NCI-H460 (cell line): ENCODE data around the gene SOWAHB. TPM values are rescaled to one million over a fixed set of nuclear protein-coding genes. Genes with fewer than 3 reads are reported as not detected.
A peak's percentile ranks its signal among the peaks of the same experiment; 100 is the strongest.
"Not testable (repeated sequence)": the region's sequence is repeated elsewhere in the genome, so short reads cannot be mapped to it uniquely, and the experiment has no call there.

Experiments
- DNase-seq: peaks from one replicate; pipeline ENCODE4 v3.0.0-alpha.2; 2016; ENCODE audit warnings: low read depth; ENCODE audit errors: extremely low read depth
- total RNA-seq: library from RNA; depleted of rRNA; stranded (reverse); fragments of >200 nt; shearing (Covaris generic); gene quantifications from 2 replicates; pipeline ENCODE4 v1.2.3, GENCODE V29; 2014

Gene SOWAHB
- total RNA-seq, 1 experiment from 2014 or later: not detected

DNA sequence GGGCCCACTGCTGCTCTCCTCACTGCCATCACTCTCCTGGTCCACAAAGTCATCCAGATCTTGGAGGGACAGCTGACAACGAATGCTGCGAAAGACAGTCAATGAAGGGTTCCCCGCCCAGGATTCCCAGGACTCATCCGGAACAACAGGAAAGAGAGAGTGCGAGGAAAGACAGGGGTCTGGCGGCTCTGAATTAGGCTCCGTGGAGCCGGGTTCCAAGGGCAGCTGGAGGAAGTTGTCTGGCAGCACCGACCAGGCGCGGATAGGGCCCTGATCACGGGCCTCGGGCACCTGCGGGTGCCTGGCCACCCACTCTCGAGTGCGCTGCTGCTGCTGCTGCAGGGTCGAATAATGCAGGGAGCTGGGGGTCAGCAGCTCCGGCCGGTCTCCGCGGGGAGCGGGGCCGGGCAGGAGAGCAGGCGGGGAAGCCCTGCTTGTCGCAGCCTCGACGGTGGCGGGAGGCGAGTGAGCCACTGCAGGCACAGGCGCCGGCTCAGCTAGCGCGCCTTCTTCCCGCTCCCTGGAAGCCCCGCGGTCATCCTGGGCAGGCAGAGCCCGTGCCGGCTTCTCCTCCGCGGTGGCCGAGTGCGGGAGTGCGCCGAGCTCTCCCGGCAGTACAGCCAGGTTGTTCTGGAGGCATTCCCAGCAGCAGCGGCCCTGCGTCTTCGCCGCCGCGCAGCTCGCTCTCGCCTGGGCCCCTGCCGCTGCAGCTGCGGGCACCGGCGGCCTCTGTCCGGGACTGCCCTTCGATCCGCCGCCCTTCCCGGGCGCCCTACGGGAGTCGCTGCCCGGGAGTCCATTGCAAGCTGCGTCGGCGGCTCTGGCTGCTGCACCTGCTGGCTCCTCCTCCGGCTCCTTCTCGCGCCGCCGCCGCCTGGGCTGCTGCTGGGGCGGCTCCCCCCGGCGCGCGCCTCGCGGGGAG is 1.1 kb downstream of the SOWAHB start:
- peak; percentile 1 for DNase-seq

DNA sequence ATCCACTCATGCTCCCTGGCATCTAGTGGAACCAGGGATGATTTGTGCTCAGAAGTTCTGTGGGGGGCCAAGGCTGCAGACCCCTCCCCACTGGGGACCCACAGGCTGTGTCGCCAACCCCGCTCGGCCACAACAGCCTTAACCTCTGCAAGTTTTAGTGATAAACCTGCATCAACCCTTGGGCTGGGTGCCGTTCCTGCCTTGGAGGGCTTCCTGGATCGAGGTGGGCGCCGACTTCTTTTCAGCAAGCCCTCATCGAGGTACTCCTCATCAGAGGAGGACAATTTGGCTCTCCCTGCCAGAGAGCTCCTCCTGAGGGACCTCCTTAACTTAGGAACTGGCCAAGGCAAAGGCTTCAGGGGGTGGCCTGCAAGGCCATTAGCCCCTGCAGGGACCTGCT is 1.9 kb downstream of the SOWAHB start:
- no peak for DNase-seq

DNA sequence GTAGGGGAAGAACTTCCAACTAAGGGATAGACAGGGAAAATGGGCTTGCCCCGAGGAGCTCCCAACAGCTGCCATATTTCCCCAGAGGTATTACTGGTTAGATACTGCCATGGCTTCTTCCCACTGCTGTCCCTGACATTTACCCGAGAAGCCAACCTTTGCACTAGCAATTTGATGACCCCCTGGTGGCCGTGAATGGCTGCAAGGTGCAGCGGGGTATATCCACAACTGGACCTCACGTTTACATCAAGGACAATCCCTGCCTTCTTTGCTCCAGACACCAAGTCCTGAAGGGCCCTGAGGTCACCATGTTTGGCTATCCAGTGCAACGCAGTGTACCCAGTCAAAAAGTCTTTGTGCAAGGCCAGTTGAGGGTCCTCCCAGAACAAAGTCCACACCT is 2.3 kb downstream of the SOWAHB start:
- no peak for DNase-seq

DNA sequence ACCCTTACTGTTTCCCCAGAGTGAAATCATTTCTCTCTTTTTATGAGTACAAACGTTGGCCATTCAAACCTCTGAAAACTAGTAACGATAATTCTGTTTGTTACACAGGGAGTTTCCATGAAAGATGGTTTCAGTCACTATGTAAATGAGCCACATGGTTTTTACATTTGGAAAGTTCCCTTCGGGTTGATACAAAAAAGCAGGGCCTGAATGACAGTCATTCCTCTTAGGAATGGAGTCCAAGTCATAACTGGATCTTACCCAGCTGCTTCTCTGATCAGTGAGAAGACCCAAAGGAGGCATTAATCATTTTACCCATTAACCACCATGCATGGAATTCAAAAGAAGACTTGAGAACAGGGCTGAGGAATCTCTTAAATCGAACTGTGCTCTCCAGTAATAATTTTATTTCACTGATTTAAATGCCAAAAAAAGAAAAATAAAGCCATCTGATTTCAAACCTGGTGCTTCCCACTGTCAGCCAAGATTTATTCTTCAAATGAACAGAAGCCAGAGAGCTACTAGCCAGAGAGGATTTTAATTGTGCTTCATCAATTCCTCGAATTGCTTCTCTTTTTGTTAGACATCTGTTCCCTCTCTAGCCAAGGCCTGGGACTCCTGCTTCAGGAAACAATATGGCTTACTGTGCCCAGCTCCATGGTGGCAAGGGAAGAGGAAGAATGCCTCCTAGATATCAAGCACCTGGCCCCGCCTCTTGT is 3.2 kb downstream of the SOWAHB start:
- no peak for DNase-seq

DNA sequence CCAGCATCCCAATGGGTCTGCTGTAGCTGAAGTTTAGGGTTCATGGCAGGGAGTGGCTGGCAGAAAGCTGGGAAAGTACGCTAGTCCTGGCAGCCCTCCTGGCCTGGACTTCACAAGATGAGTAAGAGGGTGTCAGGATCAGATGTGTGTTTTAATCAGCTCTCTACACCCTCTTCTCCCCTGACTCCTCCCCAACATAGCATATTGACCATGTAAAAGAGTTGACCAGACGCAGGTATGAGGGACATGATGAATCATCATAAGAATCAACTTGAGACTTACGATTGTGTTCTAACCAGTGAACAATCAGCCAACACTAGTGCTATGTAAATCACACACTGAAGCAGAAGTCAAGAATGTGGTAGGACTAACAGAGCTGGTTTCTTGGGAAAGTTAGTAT is 5.3 kb downstream of the SOWAHB start:
- DNase-seq: no peak

DNA sequence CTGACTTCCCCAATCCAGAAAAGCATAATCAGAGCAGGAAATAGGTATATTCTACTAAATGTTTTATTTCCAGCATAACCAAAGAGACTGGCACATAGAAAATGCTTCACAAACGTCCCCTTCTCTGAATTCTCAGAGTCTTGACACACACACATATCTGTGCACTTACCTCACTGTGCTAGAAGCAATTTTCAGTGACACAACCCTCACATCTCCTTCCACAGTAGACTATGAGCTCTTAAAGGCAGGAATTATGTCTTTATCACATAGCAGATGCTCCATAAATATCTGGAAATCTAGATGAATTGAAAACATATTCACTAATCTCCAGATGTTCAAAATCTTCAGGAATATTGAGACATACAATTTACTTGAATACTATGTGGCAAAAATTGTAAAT is 5.9 kb downstream of the SOWAHB start:
- no peak for DNase-seq

DNA sequence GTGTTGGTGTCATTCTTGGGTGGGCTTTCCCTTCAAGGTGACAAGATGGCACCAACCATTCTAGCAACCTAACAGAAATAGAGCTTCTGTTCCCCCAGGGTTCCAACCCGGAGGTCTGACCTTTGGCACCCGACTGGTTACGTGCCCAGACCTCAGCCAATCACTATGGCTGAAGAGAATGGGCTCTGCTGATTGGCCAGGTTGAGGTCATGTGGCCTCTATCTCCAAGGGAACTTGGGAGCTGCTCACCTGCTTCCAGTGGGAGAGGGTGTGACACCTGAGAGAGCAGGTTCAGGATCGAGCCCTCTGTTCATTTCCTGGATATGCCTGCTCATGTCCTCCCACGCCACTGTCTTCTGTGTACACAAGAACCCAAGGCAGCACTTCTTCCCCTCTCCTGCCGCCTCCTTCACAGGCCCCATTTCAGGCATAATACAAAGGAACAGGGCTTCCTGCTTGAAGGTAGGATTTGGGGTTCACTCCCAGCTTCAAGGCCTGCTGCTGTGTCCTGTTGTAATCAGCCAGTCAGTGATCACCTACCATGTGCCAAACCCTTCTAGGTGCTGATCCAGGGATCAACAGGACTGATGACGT is 11.0 kb downstream of the SOWAHB start:
- DNase-seq: no peak

DNA sequence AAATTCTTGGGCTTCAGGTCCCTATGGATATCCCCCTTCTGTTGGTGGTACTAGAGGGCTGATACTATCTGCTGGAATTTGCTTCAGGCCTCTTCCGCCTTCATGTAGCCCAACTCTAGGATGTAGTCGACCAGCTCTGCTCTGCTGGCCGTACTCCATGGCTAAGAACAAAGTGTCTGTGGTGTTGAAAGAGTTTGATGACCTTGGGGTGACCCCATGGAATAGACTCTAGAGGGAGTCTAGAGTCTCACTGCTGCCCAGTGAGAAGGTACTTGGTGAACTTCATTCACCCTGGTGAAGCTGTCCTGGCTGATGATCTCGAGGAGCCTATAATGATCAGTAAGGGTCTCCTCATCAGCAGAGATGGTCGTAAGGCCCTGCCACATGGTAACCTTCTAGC is 11.7 kb downstream of the SOWAHB start:
- DNase-seq: no peak

DNA sequence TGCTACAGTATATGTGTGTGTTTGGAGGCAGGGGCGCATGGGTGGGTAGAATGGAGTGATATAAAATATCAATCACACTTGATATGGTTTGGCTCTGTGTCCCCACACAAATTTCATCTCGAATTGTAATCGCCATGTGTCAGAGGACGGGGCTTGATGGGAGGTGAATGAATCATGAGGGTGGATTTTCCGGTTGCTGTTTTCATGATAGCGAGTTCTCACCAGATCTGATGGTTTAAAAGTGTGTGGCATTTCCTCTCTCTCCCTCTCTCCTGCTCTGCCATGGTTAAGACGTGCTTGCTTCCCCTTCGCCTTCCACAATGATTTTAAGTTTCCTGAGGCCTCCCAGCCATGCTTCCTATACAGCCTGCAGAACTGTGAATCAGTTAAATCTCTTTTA is 14.8 kb downstream of the SOWAHB start:
- no peak for DNase-seq

DNA sequence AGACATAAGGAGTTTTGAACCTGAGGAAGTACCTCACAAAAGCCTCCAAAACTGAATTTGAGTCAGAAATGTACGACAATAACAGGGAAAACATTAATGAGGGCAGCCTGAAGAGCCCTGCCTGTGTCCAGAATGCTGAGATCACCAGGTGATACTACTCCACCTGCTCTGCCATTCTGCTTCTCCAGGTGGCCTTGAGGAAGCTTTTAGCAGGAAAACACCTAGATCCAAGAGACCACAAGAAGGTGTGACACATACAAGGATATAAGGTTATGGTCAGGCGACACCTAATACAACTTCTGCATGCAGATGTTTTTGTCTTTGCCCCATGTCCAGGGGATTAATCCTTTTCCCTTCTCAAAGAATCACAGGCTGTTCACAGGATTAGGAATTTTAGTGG is 15.3 kb downstream of the SOWAHB start:
- DNase-seq: no peak

DNA sequence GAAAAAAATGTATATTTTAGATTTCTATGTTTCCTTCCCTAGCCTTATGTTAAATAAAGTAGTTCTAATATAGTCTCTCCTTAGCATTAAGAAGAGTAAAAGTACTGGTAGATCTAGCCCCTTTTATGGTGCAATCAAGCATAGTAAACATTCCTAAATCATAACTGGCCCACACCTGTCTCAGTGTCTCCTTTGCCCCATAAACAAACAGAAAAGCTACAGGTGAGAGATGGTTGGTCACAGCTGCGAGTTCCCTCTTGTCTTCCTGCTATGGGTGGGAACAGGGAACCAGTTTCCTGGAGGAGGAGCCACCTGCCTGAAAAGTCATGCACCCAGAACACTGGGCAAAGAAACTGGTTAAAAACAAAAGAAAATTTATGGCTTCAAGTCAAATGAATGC is 16.6 kb downstream of the SOWAHB start:
- DNase-seq: no peak

DNA sequence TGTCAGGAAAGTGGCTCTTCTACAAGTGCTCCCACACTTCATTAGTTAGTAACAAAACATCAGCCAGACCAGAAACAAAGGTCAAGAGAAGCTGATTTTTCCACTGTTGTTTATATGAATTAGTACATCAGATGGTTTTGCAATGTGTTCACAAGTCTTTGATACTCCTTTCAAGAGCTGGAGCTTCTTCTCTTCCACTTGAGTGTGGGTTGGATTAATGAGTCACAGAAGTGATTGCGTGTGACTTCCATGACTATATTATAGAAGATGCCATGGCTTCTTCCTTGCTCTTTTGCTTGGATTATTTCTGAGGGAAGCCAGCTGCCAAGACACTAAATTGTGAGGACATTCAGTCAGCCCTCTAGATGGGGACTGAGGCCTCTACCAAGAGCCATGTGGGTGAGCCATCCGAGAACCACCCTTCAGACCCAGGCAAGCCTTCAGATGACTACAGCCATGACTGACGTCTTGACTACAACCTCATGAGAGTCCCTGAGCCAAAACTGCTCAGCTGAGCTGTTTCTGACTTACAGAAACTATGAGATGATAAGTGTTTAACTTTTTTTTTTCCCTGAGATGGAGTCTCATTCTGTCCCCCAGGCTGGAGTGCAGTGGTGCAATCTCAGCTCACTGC is 18.1 kb downstream of the SOWAHB start:
- no peak for DNase-seq

DNA sequence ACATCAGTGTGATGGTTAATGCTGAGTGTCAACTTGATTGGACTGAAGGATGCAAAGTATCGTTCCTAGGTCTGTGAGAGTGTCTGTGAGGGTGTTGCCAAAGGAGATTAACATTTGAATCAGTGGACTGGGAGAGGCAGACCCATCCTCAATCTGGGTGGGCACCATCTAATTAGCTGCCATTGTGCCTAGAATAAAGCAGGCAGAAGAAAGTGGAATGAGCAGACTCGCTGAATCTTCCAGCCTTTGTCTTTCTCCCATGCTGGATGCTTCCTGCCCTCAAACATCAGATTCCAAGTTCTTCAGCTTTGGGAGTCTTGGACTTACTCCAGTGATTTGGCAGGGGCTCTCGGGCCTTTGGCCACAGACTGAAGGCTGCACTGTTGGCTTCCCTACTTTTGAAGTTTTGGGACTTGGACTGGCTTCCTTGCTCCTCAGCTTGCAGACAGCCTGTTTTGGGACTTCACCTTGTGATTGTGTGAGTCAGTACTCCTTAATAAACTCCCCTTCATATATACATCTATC is 19.2 kb downstream of the SOWAHB start:
- DNase-seq: not testable (repeated sequence)

DNA sequence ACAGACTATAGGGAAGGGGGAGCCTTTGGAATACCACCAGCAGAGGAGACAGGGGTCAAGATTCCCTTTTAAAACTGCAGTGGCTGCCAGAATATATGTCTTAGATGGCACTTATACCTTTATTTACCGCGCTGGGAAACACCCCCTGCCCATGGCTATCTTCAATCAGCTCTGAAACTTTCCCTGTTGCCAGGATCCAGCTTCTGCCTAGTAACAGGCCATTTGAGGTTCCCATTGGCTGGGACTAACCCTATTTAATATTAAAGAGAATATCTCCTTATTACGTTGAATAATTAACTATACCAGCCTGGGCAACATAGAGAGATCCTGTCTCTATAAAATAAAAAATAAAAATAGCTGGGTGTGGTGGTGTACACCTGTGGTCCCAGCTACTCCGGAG is 23.8 kb downstream of the SOWAHB start:
- DNase-seq: no peak

DNA sequence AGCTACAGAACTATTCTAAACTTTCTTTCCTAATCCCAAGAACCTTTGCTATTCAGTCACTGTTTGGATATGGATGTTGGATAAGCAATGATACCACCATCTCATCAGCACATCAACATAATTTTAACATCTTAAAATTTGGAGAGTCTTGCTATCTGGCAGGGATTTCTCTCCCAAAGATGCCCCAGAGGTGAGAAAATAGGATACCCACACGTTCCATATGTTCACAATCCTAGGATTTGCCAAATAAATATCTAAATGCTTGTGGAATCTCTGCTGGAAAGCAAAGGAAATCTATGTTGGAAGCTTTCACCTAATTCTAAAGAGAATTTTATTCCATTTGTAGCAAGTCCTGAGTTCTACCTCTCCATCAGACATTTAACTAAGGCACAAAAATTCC is 24.4 kb downstream of the SOWAHB start:
- no peak for DNase-seq

DNA sequence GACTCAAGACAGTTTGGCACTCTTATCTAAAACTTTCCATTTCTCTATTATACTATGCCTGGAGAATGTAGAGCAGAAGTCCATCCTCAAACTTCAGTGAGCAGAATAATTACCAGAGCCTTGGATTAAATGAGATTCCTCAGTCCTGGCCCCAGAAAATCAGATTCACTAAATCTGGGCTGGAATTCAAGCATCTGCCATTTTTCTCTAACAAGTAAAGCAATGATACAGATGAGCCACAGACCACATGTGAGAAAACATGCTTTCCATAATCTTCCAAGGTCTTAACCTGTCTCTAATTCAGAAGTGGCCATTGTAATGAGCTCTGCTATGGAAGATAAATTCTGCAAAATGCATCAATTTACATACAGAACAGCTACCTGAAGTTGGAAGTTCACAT is 25.4 kb downstream of the SOWAHB start:
- DNase-seq: no peak

DNA sequence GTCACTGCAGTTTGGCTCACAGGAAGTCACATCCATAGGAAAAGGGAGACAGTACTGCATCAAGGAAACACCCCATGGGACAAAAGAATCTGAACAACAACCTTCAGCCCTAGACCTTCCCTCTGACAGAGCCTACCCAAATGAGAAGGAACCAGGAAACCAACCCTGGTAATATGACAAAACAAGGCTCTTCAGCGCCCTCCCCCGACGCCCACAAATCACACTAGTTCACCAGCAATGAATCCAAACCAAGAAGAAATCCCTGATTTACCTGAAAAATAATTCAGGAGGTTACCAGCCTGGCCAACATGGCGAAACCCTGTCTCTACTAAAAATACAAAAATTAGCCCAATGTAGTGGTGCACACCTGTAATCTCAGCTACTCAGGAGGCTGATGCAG is 29.2 kb downstream of the SOWAHB start:
- DNase-seq: not testable (repeated sequence)

DNA sequence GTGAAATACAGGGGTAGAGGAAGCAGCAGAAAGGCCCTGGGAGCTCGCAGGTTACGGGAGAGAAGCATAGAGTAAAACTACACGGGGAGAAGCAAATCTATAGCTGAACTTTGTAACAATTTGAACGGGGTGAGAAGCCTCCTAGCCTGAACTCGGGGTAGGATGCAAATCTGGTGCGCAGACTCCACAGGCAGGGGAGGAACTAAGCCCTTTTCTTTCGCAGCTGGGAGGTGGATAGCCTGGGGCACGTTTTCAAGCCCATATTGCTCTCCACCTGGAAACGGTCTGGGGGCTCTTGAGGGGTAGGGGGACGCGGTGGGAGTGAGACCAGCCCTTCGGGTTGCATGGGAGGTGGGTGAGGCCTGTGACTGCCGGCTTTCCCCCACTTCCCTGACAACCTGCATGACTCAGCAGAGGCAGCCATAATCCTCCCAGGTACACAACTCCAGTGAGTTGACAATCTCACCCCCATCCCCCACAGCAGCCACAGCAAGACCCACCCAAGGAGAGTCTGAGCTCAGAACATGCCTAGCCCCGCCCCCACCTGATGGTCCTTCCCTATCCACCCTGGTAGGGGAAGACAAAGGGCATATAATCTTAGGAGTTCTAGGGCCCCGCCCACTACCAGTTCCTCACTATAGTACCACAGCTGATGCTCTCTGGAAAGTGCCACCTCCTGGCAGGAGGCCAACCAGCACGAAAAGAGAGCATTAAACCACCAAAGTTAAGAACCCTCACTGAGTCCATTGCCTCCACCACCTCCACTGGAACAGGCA is 29.9 kb downstream of the SOWAHB start:
- no peak for DNase-seq

DNA sequence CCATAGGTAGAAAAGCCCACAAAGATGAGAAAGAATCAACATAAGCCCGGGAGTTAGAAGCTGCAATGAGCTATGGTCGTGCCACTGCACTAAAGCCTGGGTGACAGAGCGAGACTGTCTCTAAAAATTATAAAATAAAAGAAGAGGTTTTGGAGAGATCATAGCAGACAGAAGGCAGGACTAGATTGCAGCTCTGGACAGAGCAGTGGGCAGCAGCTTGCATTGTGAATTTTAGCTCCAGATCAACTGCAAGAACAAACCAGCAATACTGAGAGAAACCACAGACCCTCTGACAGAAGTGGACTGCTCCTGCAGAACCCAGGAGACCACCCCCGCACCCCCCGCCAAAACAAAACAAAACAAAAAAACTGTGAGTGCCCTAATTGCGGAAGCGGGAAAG is 30.6 kb downstream of the SOWAHB start:
- no peak for DNase-seq

DNA sequence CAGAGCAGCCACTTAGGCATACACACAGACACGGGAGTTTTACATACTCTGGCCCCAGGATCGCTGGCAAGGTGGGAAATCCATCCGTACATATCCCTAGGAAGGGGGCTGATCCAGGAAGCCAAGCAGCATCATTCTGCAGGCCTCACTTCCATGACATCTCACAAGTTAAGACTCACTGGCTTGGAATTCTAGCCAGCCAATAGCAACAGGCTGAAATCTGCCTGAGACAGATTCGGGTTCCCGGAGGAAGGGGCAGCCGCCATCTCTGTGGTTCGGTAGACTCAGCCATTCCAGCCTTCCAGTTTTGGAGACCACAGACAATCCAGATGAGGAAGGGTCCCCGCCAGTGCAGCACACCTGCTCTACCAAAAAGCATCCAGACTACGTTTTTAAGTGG is 31.3 kb downstream of the SOWAHB start:
- DNase-seq: no peak
